Measurements from ENCODE around the gene PLA2G1B. TPM values are rescaled to one million over a fixed set of nuclear protein-coding genes. Genes with fewer than 3 reads are reported as not detected.
A peak's percentile ranks its signal among the peaks of the same experiment; 100 is the strongest.

Gene PLA2G1B
- total and polyA plus RNA-seq, 9 of the 15 experiments (the other 6 are each of a cell fraction or from before 2014, with no cell fraction given): 1.4 TPM; not detected in 8

DNA sequence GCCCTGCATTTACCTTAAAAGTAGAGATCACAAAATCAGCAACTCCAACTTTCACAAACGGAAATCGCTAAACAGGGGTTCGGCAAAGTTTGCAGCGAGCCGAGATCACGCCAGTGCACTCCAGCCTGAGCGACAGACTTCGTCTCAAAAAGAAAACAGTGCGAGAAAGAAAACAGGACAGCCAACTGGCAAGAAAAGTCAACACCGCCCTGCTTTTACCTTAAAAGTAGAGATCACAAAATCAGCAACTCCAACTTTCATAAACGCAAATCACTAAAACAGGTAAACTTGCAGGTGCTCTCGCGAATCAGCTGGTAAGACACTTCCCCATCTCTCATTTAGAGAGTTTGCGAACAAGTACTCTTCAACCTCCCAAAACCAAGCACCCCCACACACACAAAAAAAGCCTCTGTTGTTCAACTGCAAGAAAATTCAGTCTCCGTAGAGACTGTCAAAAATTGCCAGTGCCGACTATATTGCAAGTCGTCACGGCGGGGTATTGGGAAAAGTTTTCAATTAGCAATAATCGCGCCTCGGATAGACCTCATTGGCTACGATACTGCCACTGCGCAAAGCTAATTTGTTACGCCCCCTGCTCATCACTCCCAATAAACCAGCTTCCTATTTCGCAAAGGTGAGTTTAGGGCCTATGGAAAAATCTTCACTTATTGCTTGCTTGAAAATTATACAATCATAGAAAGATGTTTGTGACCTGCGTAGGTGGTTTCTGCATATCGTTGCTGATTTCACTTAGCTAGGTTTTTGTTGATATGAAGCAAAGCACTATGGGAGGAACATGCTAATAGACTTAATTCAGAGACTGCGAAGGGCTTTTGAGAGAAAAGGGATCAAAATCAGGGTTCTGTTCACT is 34.7 kb downstream of the PLA2G1B start, which contains the start of gene RNU4-1 (continued):
- TF ChIP-seq, protein P1, sequence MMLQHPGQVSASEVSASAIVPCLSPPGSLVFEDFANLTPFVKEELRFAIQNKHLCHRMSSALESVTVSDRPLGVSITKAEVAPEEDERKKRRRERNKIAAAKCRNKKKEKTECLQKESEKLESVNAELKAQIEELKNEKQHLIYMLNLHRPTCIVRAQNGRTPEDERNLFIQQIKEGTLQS (IDR thresholded peaks at IDR 0.05): no peak; the same call in 1 of the 2 replicates
- TF ChIP-seq, protein P1 (CRISPR knock-in tag; conservative IDR thresholded peaks at IDR 0.05): peak; percentile 87
- TF ChIP-seq TEAD1 (CRISPR knock-in tag; IDR thresholded peaks at IDR 0.05) (peak in 1 of 2 experiments; percentile 65; a peak in 1 of 4 replicates), ZBED1 (IDR thresholded peaks at IDR 0.05) (peak; percentile 98), ARID1B (IDR thresholded peaks at IDR 0.05) (0 out of 2 replicates have a peak, but pooled peaks have one; percentile 27), ATF7 (IDR thresholded peaks at IDR 0.05) (peak; percentile 75), COPS2 (conservative IDR thresholded peaks at IDR 0.05) (no peak), EP300 (IDR thresholded peaks at IDR 0.05; ENCODE audit: low read length) (peak; percentile 62), RUNX1 (IDR thresholded peaks at IDR 0.05; ENCODE audit: low read depth) (peak; percentile 96), NFIC (IDR thresholded peaks at IDR 0.05) (peak; percentile 83), GATAD2B (IDR thresholded peaks at IDR 0.05; ENCODE audit: borderline replicate concordance) (0 out of 2 replicates have a peak, but pooled peaks have one; percentile 64), ZNF212 (CRISPR knock-in tag; IDR thresholded peaks at IDR 0.05) (no peak), MAFK (IDR thresholded peaks at IDR 0.05; ENCODE audit: low read length) (no peak), ZC3H11A (IDR thresholded peaks at IDR 0.05; ENCODE audit: low read depth, low read length) (no peak), ZMIZ1 (IDR thresholded peaks at IDR 0.05; ENCODE audit: low read depth in 2 of 2, low read length in 2 of 2) (peak in 1 of 2 experiments; percentile 99; a peak in 2 of 4 replicates)
- TF ChIP-seq, protein P2, sequence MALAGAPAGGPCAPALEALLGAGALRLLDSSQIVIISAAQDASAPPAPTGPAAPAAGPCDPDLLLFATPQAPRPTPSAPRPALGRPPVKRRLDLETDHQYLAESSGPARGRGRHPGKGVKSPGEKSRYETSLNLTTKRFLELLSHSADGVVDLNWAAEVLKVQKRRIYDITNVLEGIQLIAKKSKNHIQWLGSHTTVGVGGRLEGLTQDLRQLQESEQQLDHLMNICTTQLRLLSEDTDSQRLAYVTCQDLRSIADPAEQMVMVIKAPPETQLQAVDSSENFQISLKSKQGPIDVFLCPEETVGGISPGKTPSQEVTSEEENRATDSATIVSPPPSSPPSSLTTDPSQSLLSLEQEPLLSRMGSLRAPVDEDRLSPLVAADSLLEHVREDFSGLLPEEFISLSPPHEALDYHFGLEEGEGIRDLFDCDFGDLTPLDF (CRISPR knock-in tag; IDR thresholded peaks at IDR 0.05): peak; percentile 40; the same call in 1 of the 2 replicates
- TF ChIP-seq, protein P3, sequence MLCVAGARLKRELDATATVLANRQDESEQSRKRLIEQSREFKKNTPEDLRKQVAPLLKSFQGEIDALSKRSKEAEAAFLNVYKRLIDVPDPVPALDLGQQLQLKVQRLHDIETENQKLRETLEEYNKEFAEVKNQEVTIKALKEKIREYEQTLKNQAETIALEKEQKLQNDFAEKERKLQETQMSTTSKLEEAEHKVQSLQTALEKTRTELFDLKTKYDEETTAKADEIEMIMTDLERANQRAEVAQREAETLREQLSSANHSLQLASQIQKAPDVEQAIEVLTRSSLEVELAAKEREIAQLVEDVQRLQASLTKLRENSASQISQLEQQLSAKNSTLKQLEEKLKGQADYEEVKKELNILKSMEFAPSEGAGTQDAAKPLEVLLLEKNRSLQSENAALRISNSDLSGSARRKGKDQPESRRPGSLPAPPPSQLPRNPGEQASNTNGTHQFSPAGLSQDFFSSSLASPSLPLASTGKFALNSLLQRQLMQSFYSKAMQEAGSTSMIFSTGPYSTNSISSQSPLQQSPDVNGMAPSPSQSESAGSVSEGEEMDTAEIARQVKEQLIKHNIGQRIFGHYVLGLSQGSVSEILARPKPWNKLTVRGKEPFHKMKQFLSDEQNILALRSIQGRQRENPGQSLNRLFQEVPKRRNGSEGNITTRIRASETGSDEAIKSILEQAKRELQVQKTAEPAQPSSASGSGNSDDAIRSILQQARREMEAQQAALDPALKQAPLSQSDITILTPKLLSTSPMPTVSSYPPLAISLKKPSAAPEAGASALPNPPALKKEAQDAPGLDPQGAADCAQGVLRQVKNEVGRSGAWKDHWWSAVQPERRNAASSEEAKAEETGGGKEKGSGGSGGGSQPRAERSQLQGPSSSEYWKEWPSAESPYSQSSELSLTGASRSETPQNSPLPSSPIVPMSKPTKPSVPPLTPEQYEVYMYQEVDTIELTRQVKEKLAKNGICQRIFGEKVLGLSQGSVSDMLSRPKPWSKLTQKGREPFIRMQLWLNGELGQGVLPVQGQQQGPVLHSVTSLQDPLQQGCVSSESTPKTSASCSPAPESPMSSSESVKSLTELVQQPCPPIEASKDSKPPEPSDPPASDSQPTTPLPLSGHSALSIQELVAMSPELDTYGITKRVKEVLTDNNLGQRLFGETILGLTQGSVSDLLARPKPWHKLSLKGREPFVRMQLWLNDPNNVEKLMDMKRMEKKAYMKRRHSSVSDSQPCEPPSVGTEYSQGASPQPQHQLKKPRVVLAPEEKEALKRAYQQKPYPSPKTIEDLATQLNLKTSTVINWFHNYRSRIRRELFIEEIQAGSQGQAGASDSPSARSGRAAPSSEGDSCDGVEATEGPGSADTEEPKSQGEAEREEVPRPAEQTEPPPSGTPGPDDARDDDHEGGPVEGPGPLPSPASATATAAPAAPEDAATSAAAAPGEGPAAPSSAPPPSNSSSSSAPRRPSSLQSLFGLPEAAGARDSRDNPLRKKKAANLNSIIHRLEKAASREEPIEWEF (CRISPR knock-in tag; IDR thresholded peaks at IDR 0.05): peak; percentile 98

Data from K562 (cell line).